DND-41 (cell line): Measurements from ENCODE around the gene DLX1.

Experiments used
- ATAC-seq: fragments of 200-7000 bp; cut with Tn5 transposase; 3 replicates; pipeline ENCODE4 v1.9.1; 2021; ENCODE audit warnings: low read depth; ENCODE audit not compliant: insufficient read depth
- DNase-seq: peaks from one replicate; pipeline ENCODE4 v3.0.0-alpha.2; 2020
- H2AFZ ChIP-seq: 2 replicates; pipeline ENCODE4 v1.6.0; 2012; ENCODE audit warnings: low read depth, low read length
- H3K27ac ChIP-seq: 2 replicates; pipeline ENCODE4 v1.5.1; 2012; ENCODE audit warnings: low read length, inconsistent platforms
- H3K27me3 ChIP-seq: fragments of 200-600 bp; sonication (generic); 2 replicates; pipeline ENCODE4 v1.6.0; 2012; ENCODE audit warnings: low read length, mild to moderate bottlenecking, inconsistent platforms; ENCODE audit not compliant: insufficient read depth, poor library complexity
- H3K36me3 ChIP-seq: 2 replicates; pipeline ENCODE4 v1.5.1; 2012; ENCODE audit warnings: low read length, inconsistent platforms; ENCODE audit not compliant: insufficient read depth
- H3K4me1 ChIP-seq: 2 replicates; pipeline ENCODE4 v1.5.1; 2012; ENCODE audit warnings: mild to moderate bottlenecking, low read length; ENCODE audit not compliant: insufficient read depth
- H3K4me2 ChIP-seq: 2 replicates; pipeline ENCODE4 v1.6.0; 2012; ENCODE audit warnings: mild to moderate bottlenecking, moderate library complexity, low read length, inconsistent platforms; ENCODE audit not compliant: insufficient read depth
- H3K4me3 ChIP-seq, 2 experiments: fragments of 200-600 bp in 1 of 2; shearing (Covaris generic) in 1 of 2; 2 replicates each; pipeline ENCODE4 v1.5.1; 2012 to 2016; ENCODE audit warnings: inconsistent platforms in 2 of 2, low read length in 2 of 2, mild to moderate bottlenecking in 2 of 2, low read depth in 1 of 2, moderate library complexity in 1 of 2
- H3K79me2 ChIP-seq: 2 replicates; pipeline ENCODE4 v1.6.0; 2012; ENCODE audit warnings: low read length, inconsistent platforms; ENCODE audit not compliant: insufficient read depth
- H3K9ac ChIP-seq: 2 replicates; pipeline ENCODE4 v1.6.0; 2012; ENCODE audit warnings: low read depth, mild to moderate bottlenecking, inconsistent platforms, low read length, moderate library complexity
- H3K9me3 ChIP-seq: 2 replicates; pipeline ENCODE4 v1.5.1; 2012; ENCODE audit warnings: low read length, moderate library complexity, mild to moderate bottlenecking, inconsistent platforms; ENCODE audit not compliant: insufficient read depth, severe bottlenecking
- H4K20me1 ChIP-seq: 2 replicates; pipeline ENCODE4 v1.6.0; 2012; ENCODE audit warnings: low read length; ENCODE audit not compliant: insufficient read depth
- CTCF ChIP-seq: IDR thresholded peaks from 2 replicates; pipeline ENCODE4 v1.5.1; 2012; ENCODE audit warnings: borderline replicate concordance, low read length, moderate library complexity, mild to moderate bottlenecking; ENCODE audit not compliant: poor library complexity, severe bottlenecking; ENCODE audit errors: extremely low read depth
- EZH2 ChIP-seq: IDR thresholded peaks from 3 replicates; pipeline ENCODE4 v1.6.1; 2012; ENCODE audit warnings: borderline replicate concordance, low read depth, mild to moderate bottlenecking, moderate library complexity, low read length, inconsistent platforms; ENCODE audit not compliant: severe bottlenecking

The DLX1 gene

GRCh38 chr2:172087207-172087779, 2.0 kb downstream of the DLX1 start:
- Histone ChIP-seq H3K4me3 (no peak overlapping the region), H3K4me1 (peaks cover 20% of the 10 kb centered on the region), H3K36me3 (peaks cover 8% of the 10 kb centered on the region), H3K27me3 (peaks cover 4% of the 10 kb centered on the region), H3K4me2 (no peak overlapping the region), H3K9me3 (no peaks in the 10 kb centered on the region), H3K9ac (no peak overlapping the region), H3K27ac (no peak overlapping the region), H3K79me2 (no peaks in the 10 kb centered on the region), H2AFZ (no peak overlapping the region), H4K20me1 (no peaks in the 10 kb centered on the region)
- ATAC-seq, result no peak
- no peak for TF ChIP-seq CTCF
- no peak for TF ChIP-seq EZH2
- DNase-seq, result no peak

GRCh38 chr2:172087780-172088244, 2.5 kb downstream of the DLX1 start:
- Histone ChIP-seq H3K36me3 (peaks cover 8% of the 10 kb centered on the region), H3K27ac (no peak overlapping the region), H4K20me1 (no peaks in the 10 kb centered on the region), H2AFZ (no peak overlapping the region), H3K4me2 (no peak overlapping the region), H3K4me1 (peaks cover 20% of the 10 kb centered on the region), H3K79me2 (no peaks in the 10 kb centered on the region), H3K4me3 (no peak overlapping the region), H3K9ac (no peak overlapping the region), H3K27me3 (peaks cover 9% of the 10 kb centered on the region), H3K9me3 (no peaks in the 10 kb centered on the region)
- DNase-seq (no peak), ATAC-seq (no peak)
- TF ChIP-seq EZH2 (no peak), CTCF (no peak)

GRCh38 chr2:172088245-172089004, 3.1 kb downstream of the DLX1 start:
- TF ChIP-seq CTCF, result no peak
- no peak for TF ChIP-seq EZH2
- Histone ChIP-seq H3K9ac (no peak overlapping the region), H2AFZ (no peak overlapping the region), H3K27ac (no peak overlapping the region), H4K20me1 (no peaks in the 10 kb centered on the region), H3K27me3 (peaks cover 10% of the 10 kb centered on the region), H3K79me2 (no peaks in the 10 kb centered on the region), H3K4me1 (peaks cover 20% of the 10 kb centered on the region), H3K36me3 (peaks cover 8% of the 10 kb centered on the region), H3K4me2 (no peak overlapping the region), H3K9me3 (no peaks in the 10 kb centered on the region), H3K4me3 (no peak overlapping the region)
- no peak for ATAC-seq
- DNase-seq, result no peak
